Adrenal gland (tissue), 12 donors: ENCODE measurements around the gene NRDE2. TPM values are rescaled to one million over a fixed set of nuclear protein-coding genes. Genes with fewer than 3 reads are reported as not detected.

Experiments
- DNase-seq, 7 donors: peaks; one replicate each; pipeline ENCODE4 v3.0.0-alpha.2; 2019 to 2020
- H3K27ac ChIP-seq, 5 donors: fragments of 200-600 bp; sonication (generic) in 4 of 5; 1 replicate in 3 of 5; 2 replicates in 2 of 5; pipeline versions ENCODE4 v1.5.1 to v1.8.0; 2016 to 2020; ENCODE audit warnings: mild to moderate bottlenecking in 1 of 5
- H3K27me3 ChIP-seq: fragments of 200-600 bp; 2 replicates; pipeline ENCODE4 v1.8.0; 2021
- H3K36me3 ChIP-seq, 2 donors: fragments of 200-600 bp; replicated peaks in 1 of 2; 1 replicate in 1 of 2; 2 replicates in 1 of 2; pipeline versions ENCODE4 v1.5.1 to v1.8.0; 2018 to 2022
- H3K4me1 ChIP-seq, 2 donors: fragments of 200-600 bp; replicated peaks in 1 of 2; 1 replicate in 1 of 2; 2 replicates in 1 of 2; pipeline versions ENCODE4 v1.5.1 to v1.8.0; 2018 to 2021
- H3K4me3 ChIP-seq, 4 donors: fragments of 200-600 bp; sonication (generic) in 3 of 4; one replicate each; pipeline ENCODE4 v1.5.1; 2016 to 2018
- H3K9me3 ChIP-seq, 3 donors: fragments of 200-600 bp; sonication (generic) in 1 of 3; replicated peaks in 1 of 3; 1 replicate in 2 of 3; 2 replicates in 1 of 3; pipeline versions ENCODE4 v1.5.1 to v1.8.0; 2016 to 2021
- CTCF ChIP-seq, 6 experiments: fragments of 450-650 bp in 4 of 6; fragments of 200-600 bp in 2 of 6; sonication (generic) in 1 of 6; IDR thresholded peaks; 1 replicate in 5 of 6; 2 replicates in 1 of 6; pipeline versions ENCODE4 v1.5.1 to v1.8.0; 2016 to 2021; ENCODE audit warnings: antibody characterized with exemption in 6 of 6, mild to moderate bottlenecking in 2 of 6, moderate library complexity in 1 of 6
- POLR2A ChIP-seq, 2 donors: fragments of 450-650 bp; IDR thresholded peaks; one replicate each; pipeline ENCODE4 v1.6.1; 2017; ENCODE audit warnings: antibody characterized with exemption in 2 of 2, mild to moderate bottlenecking in 2 of 2, moderate library complexity in 1 of 2
- WGBS, 4 donors: extraction: QIAGEN DNeasy Blood & Tissue Kit in 2 of 4; methylation state at CpG; one replicate each; pipeline versions ENCODE4 v1.1.5 to v1.1.7; 2013 to 2017; 5-methylcytosine and 5-hydroxymethylcytosine counted together
- intact Hi-C, 2 donors: fragments of 100-400 bp; cut with DNase I; formaldehyde crosslinking; loops; one replicate each; pipeline versions ENCODE4 v1.14.1 to v1.15.0; 2022 to 2023
- polyA plus RNA-seq, 3 donors: library from polyadenylated mRNA; stranded (reverse); fragments of 200-250 nt in 2 of 3; fragments of 350-450 nt in 1 of 3; fragmentation: Illumina TruSeq in 1 of 3; extraction: RNeasy Lipid Tissue Mini Kit (QIAGEN cat#74804) in 1 of 3; gene quantifications; one replicate each; pipeline ENCODE4 v1.2.3, GENCODE V29; 2013 to 2014
- total RNA-seq, 9 donors: library from RNA; depleted of rRNA in 4 of 9; stranded (reverse); fragments of >200 nt in 4 of 9; fragments of 120-200 nt in 1 of 9; fragmentation: NEBNext Ultra II Directional in 1 of 9; extraction: Animal tissue kit (Norgen Biotek cat#: 25700) in 1 of 9; gene quantifications; one replicate each; pipeline versions ENCODE4 v1.1.0 to v1.2.4, GENCODE V29; 2013 to 2023
- donor health status: healthy with polysubstance abuse.
- donor health status: Bipolar disorder and iron deficiency.
- donor health status: DM: yes; HTN: yes; CAD: no.
- donor health status: DM: no; HTN: no; CAD: no.
- donor health status: DM: no; HTN: no; CAD: no.
- donor health status: DM: yes; HTN: yes; CAD: no.

NRDE2 gene
- total and polyA plus RNA-seq, 12 donors = 9.2 to 25.6 (median 16.4) TPM

GRCh38 chr14:90274019-90274418, 57.7 kb downstream of the NRDE2 start:
- intact Hi-C loops = no loop called here
- peaks cover 0 to 70% of the 10 kb centered on the region in 2 donors for H3K36me3 ChIP-seq
- WGBS, 4 donors = 62 to 70% (median 69%) methylated on average over 8 to 9 of the region's 9 CpGs
- H3K4me1 ChIP-seq = peaks cover 0 to 6% of the 10 kb centered on the region in 2 donors
- TF ChIP-seq CTCF (IDR thresholded peaks at IDR 0.05) = no peak
- TF ChIP-seq POLR2A (IDR thresholded peaks at IDR 0.05) = no peak
- no peaks in the 10 kb centered on the region for H3K27me3 ChIP-seq
- no peak overlapping the region for H3K4me3 ChIP-seq
- DNase-seq = peak in 1 of 7 donors; percentile 53
- no peaks in the 10 kb centered on the region for H3K9me3 ChIP-seq
- H3K27ac ChIP-seq = peak overlapping the region in 3 of 5 donors; percentile 9 to 46 (median 39)

- no peak for TF ChIP-seq POLR2A (IDR thresholded peaks at IDR 0.05)
- whole genome bisulfite sequencing, 4 donors = 30 to 33% (median 32%) methylated on average over 8 of the region's 8 CpGs
- intact Hi-C loops = no loop called here
- H3K36me3 ChIP-seq = peaks cover 0 to 70% of the 10 kb centered on the region in 2 donors
- H3K27me3 ChIP-seq = no peaks in the 10 kb centered on the region
- no peaks in the 10 kb centered on the region for H3K9me3 ChIP-seq
- peak overlapping the region in 3 of 5 donors; percentile 9 to 46 (median 39) for H3K27ac ChIP-seq
- no peak overlapping the region for H3K4me3 ChIP-seq
- peak; percentile 50 to 80 (median 75) for DNase-seq
- peaks cover 0 to 6% of the 10 kb centered on the region in 2 donors for H3K4me1 ChIP-seq
Measured at GRCh38 chr14:90273532-90273931, 58.2 kb downstream of the NRDE2 start.

- TF ChIP-seq CTCF (IDR thresholded peaks at IDR 0.05) = no peak
- no peaks in the 10 kb centered on the region for H3K9me3 ChIP-seq
Measured at GRCh38 chr14:90272523-90272922, 59.2 kb downstream of the NRDE2 start.

GRCh38 chr14:90268420-90268819, 63.3 kb downstream of the NRDE2 start:
- peak in 1 of 7 donors; percentile 42 for DNase-seq
- 87 to 93% (median 90%) methylated on average over 4 of the region's 4 CpGs for WGBS, 4 donors
- Histone ChIP-seq H3K27me3 (no peaks in the 10 kb centered on the region), H3K4me3 (no peak overlapping the region), H3K36me3 (peaks cover 0 to 97% of the 10 kb centered on the region in 2 donors), H3K27ac (no peak overlapping the region), H3K9me3 (no peaks in the 10 kb centered on the region), H3K4me1 (peaks cover 0 to under 1% of the 10 kb centered on the region in 2 donors)
- TF ChIP-seq POLR2A (IDR thresholded peaks at IDR 0.05) (no peak), CTCF (IDR thresholded peaks at IDR 0.05) (no peak)
- intact Hi-C loops = no loop called here

More at GRCh38 chr14:90272523-90272922, 59.2 kb downstream of the NRDE2 start:
- peak in 1 of 7 donors; percentile 52 for DNase-seq
- Histone ChIP-seq H3K36me3 (peaks cover 0 to 70% of the 10 kb centered on the region in 2 donors), H3K27ac (no peak overlapping the region), H3K4me3 (no peak overlapping the region), H3K4me1 (peaks cover 0 to 6% of the 10 kb centered on the region in 2 donors), H3K27me3 (no peaks in the 10 kb centered on the region)
- intact Hi-C loops = no loop called here
- WGBS, 4 donors = 78 to 85% (median 81%) methylated on average over 9 to 10 of the region's 10 CpGs
